Activated gamma-delta T cell treated with anti-CD3 and anti-CD28 coated beads, Interleukin-2, amount 50 U/mL, for 16 hours (primary cell): Measurements from ENCODE around the gene PFKFB3.
"Not testable (repeated sequence)": the region's sequence is repeated elsewhere in the genome, so short reads cannot be mapped to it uniquely, and the experiment has no call there.

Experiments
- DNase-seq: peaks from one replicate; pipeline ENCODE4 v3.0.0-alpha.2; 2020; ENCODE audit warnings: low read depth

Gene PFKFB3

DNA sequence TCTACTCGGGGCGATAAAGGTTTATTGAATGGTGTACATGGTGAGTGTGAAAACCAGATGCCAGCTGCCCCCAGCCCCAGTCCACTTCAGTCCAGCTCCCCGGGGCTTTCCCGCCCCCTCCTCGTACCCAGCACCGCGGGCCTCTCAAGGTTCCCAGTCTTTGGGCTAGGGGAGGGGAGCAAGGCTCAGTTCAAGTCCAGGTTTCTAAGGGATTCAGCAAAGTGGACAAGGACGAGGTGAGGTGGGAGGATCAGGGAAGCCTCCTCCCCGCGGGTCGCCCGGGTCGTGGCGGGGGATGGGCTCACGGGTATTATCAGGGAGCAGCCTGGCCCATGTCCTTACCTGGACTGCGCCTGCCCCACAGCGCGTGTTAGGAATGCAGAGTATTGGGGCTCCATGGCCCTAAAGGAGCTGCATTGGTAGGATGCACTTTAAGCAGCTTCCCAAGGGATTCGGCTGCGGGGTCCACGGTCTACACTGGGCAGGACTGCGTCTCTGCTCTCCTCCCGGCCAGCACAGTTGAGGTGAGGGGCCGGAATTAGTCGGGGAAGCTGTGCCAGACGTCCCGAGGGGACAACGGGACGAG is 541 bp upstream of the PFKFB3 start:
- DNase-seq: no peak

DNA sequence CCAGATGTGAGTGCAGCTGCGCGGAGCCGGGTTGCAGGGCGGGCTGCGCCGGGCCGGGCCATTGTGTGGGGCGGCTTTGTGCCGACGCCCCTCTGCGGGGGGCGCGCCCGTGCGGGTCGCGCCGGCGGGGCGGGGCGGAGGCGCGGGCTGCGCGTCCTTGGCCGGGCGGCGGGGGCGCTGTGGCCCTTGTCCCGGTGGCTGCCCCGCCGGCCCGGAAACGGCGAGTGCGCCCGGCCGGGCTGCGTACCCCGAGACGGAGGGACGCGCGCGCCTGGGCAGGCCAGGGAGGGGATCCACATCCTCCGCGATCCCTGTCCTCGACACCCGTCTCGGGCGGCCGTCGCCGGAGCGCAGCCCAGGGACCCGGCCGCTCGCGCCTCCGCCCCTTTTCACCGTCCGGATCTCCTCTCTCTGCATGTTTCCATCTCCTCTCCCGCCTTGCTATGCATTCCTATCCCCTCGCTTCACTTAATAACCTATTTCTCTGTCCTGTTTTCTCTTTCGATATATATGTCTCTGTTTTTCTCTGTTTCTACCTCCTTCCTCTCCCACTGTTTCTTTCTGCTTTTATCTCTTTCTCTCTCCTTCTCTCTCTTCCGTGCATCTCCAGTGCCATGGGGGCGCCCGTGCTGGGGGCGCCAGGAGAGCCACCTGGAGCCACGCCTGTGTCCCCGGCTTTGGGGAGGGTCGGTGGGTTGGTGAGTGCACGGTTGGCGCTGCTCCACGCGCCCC is 765 bp downstream of the PFKFB3 start:
- peak; percentile 35 for DNase-seq

DNA sequence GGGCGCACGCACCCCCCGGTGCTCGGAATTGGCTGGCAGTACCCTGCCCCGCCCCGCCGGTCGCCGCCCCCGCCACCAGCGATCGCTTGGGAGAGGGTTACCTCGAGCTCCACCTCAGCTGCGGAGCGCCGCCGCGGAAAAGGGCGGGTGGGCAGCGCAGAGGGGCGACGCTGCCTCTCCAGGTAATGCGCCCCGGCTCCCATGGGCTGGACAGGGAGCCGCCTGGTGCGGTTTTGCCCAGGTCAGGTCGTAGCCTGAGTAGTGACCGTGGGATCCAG is 1.3 kb downstream of the PFKFB3 start:
- peak; percentile 25 for DNase-seq

DNA sequence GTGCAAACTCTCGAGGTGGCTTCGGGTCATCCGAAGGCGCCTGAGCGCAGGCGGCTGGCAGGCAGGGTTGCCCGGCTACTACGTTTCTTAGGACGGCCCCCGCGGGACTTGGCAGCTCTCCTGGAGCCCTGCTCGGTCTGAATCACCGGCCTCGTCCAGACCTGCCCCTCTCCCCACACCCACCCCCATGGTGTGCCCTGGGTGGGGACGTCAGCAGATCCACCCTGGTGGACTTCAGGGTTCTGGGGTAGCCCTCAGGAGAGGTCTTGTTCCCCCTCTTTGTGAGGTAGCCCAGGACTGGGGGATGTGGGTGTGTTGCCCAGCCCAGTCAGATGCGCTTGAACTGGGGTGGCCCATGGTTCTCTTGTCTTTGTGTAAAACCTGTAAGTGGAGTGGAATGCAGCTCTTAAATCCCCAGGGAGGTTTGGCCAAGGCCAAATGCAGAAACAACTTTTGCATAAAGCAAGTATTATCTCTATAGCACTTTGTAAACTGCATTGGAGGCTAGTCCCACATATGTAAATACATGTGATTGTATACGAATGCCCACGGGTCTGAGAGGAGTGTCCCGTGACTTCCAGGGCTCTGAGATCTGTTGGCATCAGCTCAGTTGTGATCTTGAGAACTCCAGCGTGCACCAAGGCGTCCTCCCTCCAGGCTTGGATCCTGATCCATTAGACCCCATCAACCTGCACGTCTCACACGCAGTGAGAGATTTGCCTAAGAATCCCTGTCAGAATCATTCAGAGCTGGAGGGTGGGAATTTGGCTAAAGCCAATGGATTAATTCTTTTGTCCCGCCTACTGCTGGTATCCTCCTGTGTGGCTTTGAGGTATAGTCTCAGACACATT is 1.8 kb downstream of the PFKFB3 start:
- DNase-seq: no peak

DNA sequence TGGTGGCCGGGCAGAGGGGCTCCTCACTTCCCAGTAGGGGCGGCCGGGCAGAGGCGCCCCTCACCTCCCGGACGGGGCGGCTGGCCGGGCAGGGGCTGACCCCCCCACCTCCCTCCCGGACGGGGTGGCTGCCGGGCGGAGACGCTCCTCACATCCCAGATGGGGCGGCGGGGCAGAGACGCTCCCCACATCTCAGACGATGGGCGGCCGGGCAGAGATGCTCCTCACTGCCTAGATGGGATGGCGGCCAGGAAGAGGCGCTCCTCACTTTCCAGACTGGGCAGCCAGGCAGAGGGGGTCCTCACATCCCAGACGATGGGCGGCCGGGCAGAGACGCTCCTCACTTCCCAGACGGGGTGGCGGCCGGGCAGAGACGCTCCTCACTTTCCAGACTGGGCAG is 3.8 kb downstream of the PFKFB3 start:
- not testable (repeated sequence) for DNase-seq

DNA sequence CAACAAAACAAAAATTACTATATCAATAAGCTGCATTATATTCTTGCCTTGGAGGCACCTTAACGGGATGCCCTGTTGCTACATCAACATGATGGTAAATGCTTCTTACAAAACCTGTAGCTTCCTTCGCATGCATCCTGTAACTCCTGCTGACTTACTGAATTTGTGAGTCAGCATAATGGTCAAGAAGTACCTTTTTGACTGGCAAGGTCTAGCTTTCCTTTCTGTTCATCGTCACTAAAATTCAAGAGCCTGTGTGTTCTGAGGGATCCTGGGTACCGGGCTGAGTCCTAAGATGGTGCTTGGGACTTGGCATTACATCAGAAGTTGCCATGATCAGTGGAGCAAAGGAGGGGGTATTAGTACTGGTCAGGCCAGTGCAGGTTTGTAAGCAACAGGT is 4.9 kb downstream of the PFKFB3 start:
- DNase-seq: no peak

DNA sequence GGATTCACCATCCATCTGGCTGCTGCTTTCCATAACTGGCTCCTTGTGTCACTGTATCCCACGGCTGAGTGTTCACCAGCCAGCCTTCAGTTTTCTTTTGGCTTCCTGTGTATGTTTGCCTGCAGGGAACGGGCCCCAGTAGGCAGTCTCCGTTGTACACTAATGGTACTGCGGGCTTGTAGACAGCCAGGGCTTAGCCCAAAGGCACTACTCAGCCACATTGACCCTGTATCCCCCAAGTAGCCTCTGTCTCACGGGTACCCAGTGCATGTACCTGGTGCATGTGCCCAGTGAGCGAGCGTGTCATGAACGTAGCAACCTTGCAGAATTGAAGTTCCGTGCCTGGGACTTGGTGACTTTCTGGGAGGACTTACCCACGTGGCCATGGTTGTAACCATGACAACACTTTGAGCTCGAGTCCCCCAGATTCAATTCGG is 6.1 kb downstream of the PFKFB3 start:
- DNase-seq: no peak

DNA sequence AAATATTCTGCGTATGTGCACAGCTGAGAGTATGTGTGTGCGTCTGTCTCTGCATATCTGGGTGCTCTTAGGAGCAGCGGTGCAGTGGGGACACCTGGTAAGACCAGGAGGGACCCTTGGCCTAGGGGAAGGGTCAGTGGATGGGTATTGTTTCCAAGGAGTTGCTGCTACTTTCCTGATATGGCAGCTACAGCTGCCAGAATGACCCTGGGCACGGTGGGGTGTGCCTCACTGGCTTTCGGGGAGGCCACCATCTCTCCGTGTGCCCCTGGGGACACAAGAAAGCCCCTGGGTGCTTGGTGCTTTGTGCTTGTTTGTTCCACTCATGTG is 8.6 kb downstream of the PFKFB3 start:
- DNase-seq: no peak

DNA sequence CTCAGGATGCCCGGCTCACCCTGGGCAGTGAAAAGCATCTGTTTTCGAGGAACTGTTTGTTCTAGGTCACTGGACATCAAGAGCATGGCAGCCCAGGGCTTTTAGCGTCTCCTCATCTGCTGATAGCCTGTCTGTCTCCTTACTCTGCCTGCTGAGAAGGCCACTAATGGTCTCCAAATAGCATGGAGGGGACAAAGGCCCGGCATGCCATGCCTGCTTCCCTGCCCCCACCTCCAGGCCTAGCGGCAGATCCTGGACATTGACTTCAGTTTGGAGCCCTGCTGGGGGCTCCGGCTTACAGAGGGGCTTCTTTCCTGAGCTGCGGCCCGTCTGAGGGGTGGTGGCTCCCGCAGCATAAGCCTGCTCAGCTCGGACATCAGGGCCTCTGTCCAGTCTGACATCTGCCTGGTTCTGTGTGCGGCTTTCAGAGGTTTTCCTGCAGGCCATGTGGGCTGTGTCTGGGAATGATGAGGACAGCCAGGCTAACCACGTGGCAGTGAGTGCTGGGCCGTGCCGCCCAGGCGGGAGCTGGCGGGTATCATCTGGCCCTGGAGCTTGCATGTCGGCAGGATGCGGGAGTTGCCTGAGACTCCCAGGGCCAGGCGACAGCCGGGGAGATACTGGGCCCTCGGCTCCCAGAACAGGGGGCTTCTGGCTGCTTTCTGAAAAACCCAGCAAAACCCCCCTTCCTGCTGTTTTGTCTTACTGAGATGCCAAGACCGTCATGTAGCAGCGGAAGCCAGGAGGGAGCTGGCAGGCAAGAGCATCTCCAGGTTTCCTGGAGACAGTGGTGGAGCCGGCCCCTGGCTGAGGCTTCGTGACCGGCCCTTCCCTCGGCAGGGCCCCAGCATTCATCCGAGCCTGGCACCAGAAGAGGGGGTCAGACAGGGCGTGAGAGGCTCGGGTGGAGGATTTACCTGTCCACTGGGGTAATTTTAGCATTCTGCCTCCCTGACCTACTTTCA is 9.2 kb downstream of the PFKFB3 start:
- DNase-seq: no peak

DNA sequence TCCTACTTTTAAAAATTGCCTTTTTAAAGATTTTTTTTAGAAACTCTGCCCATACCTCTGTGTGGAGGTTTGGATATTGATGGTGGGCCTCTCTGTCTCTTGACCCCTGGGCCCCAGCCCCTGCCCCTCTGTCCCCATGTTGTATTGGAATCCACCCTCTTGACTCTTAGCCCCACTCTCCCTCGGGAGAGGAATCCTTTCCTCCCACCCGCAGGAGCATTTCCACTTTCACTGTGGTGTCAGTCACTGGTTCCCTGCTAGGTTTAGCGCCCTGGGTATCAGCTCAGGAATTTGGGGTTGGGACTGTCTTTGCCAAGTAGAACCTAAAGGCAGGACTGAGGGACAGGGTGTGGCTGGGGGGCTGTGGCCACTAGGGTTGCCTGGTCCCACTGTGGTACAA is 10.1 kb downstream of the PFKFB3 start:
- no peak for DNase-seq

DNA sequence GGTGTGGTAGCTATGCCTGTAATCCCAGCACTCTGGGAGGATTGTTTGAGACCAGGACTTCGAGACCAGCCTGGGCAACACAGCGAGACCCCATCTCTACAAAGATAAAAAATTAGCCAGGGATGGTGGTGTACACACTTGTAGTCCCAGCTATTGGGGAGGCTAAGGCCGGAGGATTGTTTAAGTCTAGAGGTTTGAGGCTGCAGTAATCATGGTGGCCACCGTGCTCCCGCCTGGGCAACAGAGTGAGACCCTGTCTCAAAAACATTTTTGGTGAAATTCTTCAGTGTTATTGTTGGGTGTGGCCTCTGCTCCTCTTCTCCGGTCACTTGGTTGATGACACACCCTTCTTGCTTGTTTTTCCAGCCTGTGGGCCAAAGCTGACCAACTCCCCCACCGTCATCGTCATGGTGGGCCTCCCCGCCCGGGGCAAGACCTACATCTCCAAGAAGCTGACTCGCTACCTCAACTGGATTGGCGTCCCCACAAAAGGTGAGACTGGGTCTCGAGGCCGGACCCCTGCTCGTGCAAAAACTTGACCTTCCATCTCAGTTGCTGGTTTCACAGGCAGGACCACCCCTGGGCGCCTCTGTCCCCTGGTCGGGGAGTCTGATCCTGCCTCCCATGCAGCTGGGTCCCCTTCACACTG is 10.6 kb downstream of the PFKFB3 start:
- no peak for DNase-seq

DNA sequence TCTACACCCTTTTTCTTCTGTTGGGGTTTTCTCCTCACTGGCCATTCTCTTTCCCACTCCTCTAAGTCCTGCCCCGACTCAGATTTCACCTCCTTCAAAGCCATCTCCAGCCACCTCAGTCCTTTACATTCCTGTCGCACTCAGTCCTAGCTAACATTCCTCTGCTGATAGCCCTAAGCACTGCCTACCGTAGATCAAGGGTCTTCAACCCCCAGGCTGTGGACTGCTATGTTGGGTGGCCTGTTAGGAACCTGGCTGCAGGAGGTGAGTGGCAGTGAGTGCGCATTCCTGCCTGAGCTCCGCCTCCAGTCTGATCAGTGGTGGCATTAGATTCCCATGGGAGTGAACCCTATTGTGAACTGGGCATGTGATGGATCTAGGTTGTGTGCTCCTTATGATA is 11.2 kb downstream of the PFKFB3 start:
- DNase-seq: no peak

DNA sequence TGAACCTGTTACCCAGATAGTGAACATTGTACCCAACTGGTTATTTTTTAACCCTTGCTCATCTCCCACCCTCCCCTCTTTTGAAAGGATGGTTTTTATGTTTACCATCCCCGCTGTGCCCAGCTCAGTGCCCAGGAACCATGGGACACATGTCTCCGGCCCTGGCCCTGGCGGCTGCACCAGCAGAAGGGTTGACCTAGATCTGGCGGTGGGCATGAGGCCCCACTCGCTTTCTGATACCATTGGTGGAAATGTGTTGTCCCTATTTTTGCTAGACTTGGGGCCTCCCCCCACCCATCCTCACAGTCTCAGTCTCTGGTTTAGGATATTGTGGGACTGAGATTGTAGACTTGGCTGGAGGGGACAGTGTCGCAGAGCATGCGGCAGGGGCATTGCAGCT is 11.9 kb downstream of the PFKFB3 start:
- no peak for DNase-seq

DNA sequence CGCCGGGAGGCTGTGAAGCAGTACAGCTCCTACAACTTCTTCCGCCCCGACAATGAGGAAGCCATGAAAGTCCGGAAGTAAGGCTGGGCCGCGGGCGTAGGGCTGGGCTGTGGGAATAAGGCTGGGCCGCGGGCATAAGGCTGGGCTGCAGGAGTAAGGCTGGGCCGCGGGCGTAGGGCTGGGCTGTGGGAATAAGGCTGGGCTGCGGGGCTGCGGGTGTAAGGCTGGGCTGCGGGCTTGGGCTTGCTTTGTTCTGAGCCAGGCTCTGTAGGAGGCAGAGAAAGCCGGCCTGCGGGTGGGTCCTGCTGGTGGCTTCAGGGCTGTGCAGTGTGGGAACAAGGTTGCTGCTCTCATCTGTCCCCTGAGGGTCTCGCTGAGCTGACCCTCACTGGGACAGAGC is 12.5 kb downstream of the PFKFB3 start:
- no peak for DNase-seq

DNA sequence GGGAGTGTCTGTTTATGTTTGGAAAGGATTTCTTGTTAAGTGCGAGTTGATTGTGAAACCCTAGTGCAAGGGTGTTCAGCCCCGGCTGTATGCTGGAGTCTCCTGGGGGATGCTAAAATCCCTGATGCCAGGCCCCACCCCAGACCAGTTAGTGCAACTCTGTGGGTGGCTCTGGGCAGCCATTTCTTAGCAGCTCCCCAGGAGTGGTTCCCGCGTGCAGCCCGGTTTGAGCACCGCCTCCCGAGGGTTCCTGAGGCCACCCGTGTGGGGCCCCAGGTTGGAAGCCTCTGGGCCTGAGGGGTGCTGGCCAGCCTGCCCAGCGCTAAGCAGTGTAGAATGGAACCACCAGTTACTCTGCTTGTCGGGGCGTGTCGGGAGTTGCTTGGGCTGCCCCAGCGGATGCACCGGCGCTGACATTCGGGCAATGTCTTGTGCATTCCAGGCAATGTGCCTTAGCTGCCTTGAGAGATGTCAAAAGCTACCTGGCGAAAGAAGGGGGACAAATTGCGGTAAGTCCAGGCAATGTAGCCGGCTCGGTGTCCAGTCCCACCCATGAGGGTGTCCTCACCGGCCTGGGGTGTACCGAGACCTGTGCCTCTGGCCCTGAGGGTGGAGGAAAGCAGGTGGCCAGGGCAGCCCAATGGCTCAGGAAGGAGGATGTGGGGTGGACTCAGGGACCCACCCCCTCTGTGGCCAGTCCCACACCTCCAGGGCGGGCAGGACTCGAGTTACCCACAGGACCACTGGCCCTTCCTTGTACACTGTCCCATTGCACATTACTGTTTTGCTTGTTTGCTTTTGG is 13.2 kb downstream of the PFKFB3 start:
- DNase-seq: no peak

DNA sequence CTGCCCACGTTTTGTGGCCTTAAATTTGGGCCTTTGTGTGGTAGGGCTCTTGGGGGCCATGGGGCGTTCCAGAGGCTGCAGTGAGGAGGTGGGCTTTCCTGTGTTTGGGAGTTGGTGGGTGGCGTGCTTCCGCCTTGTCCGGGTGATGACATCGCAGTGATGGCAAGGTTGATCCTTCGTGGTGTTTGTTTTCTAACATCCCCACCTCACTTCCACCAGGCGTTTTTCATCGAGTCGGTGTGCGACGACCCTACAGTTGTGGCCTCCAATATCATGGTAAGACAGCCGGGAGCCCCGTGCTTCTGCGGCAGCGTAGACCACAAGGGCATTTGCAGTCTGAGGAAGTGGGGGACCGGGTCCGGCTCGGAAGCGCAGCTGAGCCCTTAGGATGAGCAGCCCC is 14.2 kb downstream of the PFKFB3 start:
- DNase-seq: no peak

DNA sequence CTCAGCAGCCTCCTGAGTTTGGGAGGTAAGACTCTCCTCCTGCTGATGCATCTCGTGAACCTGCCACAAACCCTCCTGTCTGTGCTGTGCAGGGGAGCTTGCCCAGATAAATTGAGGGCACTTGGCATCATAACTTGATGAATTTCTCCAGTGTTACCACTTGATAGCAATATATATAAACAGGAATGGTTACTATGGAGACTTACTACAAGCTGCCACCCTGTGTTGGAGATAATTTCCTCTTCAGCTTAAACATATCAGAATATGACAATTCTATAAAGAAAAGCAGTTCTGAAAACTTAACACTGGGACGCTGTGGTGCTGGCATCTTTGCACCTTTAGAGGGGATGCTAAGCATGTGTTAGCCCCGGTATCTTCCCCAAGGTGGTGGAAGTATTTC is 14.9 kb downstream of the PFKFB3 start:
- no peak for DNase-seq

DNA sequence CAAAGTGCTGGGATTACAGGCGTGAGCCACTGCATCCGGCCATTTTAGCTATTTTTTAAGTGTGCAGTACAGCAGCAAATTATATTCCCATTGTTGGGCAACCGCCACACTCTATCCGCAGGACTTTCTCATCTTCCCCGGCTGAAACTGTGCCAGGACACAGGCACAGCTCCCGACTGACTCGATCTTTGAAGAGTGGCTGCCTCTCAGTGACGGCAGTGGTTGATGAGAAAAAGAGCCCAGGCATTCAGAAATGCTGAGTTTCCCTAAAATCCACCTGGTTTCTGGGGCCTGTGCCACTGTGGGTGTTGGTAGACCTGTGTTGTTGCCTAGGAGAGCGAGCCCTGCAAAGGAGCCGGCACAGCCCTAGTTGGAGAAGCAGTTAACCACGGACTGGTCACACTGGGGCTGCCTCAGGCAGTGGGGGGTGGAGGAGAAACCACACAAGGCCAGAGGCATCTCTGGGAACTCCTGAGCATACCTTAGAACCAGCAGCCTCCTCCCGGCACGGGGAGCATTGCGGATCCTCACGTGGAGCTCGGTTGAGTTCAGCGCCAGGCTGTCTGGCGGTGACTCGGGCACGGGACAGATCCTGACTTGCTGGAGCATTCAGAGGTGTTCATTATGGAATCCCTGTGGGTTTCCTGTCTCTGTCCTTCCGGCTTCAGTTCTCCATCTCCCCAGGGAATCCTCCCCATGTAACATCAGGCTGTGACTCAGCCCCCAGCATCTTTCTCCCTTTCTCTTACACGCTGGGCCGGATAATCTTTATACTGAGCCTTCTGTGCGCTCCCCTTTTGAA is 16.2 kb downstream of the PFKFB3 start:
- DNase-seq: no peak

DNA sequence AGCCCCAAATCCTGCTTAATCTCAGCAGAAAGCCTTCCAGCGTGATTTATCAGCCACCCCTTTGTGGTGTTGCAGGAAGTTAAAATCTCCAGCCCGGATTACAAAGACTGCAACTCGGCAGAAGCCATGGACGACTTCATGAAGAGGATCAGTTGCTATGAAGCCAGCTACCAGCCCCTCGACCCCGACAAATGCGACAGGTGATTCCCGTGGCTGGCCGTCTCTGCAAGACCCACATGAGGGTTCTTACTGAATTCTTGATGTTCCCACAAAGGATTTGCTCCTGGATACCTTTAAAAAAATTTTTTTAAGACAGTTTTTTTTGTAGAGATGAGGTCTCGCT is 16.7 kb downstream of the PFKFB3 start:
- no peak for DNase-seq
